Mesothelial cell of epicardium (in vitro differentiated cells): ENCODE results near the gene TLCD1. TPM values are rescaled to one million over a fixed set of nuclear protein-coding genes. Genes with fewer than 3 reads are reported as not detected.
A peak's percentile ranks its signal among the peaks of the same experiment; 100 is the strongest.

Experiments used
- DNase-seq, 2 experiments: peaks; one replicate each; pipeline ENCODE4 v3.0.0; 2021; ENCODE audit warnings: low spot score in 2 of 2; ENCODE audit not compliant: unreplicated experiment in 2 of 2
- H3K27ac Mint-ChIP-seq: 2 replicates; pipeline ENCODE4 v1.8.0; 2021; ENCODE audit warnings: mixed read lengths
- H3K27me3 Mint-ChIP-seq: 2 replicates; pipeline ENCODE4 v1.8.0; 2021; ENCODE audit warnings: low read depth, mixed read lengths
- H3K36me3 Mint-ChIP-seq: 2 replicates; pipeline ENCODE4 v1.8.0; 2021; ENCODE audit warnings: mixed read lengths
- H3K4me1 Mint-ChIP-seq: 2 replicates; pipeline ENCODE4 v1.8.0; 2021; ENCODE audit warnings: mixed read lengths
- H3K4me3 Mint-ChIP-seq: 2 replicates; pipeline ENCODE4 v1.8.0; 2021; ENCODE audit warnings: mild to moderate bottlenecking, moderate library complexity, mixed read lengths
- H3K9me3 Mint-ChIP-seq: 2 replicates; pipeline ENCODE4 v1.8.0; 2021; ENCODE audit warnings: mixed read lengths
- total RNA-seq: library from RNA; stranded (reverse); gene quantifications from 3 replicates; pipeline ENCODE4 v1.2.1, GENCODE V29; 2021
- TF ChIP-seq, protein P1 (sequence below): fragments of 200-600 bp; sonication (generic); IDR thresholded peaks from one replicate; pipeline ENCODE4 v1.5.0; 2021; ENCODE audit warnings: antibody characterized with exemption; ENCODE audit not compliant: unreplicated experiment

Gene TLCD1
- total RNA-seq, 1 donor from 2014 or later: 2.3 TPM

DNA sequence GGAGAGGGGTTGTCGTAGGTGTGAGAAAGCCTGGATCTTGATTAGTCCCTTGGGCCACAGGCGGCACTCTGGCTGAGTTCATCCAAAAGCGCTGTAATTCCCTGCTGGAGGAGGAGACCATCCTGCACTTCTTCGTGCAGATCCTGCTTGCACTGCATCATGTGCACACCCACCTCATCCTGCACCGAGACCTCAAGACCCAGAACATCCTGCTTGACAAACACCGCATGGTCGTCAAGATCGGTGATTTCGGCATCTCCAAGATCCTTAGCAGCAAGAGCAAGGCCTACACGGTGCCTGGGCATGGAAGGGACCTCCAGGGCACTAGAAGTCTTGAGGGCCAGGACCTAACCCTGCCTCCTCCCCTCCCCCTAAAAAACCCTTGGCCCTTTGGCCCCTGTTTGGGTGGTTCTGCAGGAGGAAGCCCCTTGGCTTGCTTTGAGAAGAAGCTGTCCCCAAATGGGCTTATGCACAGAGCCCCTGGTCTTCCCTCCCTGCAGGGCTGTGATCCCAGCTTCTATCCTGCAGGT is 8.7 kb upstream of the TLCD1 start:
- no peaks in the 10 kb centered on the region for H3K9me3 Mint-ChIP-seq
- no peak for DNase-seq
- H3K27me3 Mint-ChIP-seq: no peaks in the 10 kb centered on the region
- H3K4me1 Mint-ChIP-seq: peaks cover 6% of the 10 kb centered on the region
- TF ChIP-seq, protein P1, sequence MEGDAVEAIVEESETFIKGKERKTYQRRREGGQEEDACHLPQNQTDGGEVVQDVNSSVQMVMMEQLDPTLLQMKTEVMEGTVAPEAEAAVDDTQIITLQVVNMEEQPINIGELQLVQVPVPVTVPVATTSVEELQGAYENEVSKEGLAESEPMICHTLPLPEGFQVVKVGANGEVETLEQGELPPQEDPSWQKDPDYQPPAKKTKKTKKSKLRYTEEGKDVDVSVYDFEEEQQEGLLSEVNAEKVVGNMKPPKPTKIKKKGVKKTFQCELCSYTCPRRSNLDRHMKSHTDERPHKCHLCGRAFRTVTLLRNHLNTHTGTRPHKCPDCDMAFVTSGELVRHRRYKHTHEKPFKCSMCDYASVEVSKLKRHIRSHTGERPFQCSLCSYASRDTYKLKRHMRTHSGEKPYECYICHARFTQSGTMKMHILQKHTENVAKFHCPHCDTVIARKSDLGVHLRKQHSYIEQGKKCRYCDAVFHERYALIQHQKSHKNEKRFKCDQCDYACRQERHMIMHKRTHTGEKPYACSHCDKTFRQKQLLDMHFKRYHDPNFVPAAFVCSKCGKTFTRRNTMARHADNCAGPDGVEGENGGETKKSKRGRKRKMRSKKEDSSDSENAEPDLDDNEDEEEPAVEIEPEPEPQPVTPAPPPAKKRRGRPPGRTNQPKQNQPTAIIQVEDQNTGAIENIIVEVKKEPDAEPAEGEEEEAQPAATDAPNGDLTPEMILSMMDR: no peak
- no peak overlapping the region for H3K27ac Mint-ChIP-seq
- H3K36me3 Mint-ChIP-seq: no peaks in the 10 kb centered on the region
- H3K4me3 Mint-ChIP-seq: no peak overlapping the region

DNA sequence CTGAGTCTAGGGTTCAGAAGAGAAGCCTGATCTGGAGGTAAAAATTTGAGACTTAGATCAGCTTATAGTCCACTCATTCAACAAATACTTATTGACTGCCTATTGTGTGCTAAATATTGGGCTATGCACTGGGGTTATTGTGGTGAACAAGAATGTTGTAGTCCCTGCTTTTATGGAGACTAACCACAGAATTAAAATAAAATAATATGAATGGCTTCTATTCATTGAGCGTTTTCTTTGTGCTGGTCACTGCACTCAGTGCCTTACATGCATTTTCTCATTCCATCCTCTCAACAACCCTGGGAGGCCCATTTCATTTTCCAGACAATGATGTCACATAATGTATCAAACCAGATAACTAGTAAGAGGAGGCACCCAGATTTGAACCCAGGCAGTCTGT is 7.3 kb upstream of the TLCD1 start:
- Mint-ChIP-seq H3K36me3 (no peaks in the 10 kb centered on the region), H3K27me3 (no peaks in the 10 kb centered on the region), H3K9me3 (no peaks in the 10 kb centered on the region), H3K4me3 (no peak overlapping the region), H3K27ac (no peak overlapping the region), H3K4me1 (peaks cover 3% of the 10 kb centered on the region)
- TF ChIP-seq, protein P1: no peak
- DNase-seq: no peak

DNA sequence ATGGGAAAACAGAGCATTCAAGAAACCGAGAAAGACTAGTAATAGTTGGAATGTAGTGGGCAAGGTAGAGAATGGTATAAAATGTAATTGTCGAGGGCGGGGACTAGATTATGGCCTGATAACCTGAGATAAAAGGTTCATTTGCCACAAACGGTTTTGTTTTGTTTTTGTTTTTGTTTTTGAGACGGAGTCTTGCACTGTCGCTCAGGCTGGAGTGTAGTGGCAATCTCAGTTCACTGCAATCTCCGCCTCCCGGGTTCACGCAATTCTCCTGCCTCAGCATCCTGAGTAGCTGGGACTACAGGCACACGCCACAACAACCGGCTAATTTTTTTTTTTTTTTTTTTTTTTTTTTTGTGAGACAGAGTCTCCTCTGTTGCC is 3.9 kb upstream of the TLCD1 start:
- DNase-seq: no peak
- Mint-ChIP-seq H3K27me3 (no peaks in the 10 kb centered on the region), H3K9me3 (no peaks in the 10 kb centered on the region), H3K27ac (peak overlapping the region; percentile 11), H3K36me3 (no peaks in the 10 kb centered on the region), H3K4me1 (peaks cover 16% of the 10 kb centered on the region), H3K4me3 (no peak overlapping the region)
- TF ChIP-seq, protein P1: no peak

DNA sequence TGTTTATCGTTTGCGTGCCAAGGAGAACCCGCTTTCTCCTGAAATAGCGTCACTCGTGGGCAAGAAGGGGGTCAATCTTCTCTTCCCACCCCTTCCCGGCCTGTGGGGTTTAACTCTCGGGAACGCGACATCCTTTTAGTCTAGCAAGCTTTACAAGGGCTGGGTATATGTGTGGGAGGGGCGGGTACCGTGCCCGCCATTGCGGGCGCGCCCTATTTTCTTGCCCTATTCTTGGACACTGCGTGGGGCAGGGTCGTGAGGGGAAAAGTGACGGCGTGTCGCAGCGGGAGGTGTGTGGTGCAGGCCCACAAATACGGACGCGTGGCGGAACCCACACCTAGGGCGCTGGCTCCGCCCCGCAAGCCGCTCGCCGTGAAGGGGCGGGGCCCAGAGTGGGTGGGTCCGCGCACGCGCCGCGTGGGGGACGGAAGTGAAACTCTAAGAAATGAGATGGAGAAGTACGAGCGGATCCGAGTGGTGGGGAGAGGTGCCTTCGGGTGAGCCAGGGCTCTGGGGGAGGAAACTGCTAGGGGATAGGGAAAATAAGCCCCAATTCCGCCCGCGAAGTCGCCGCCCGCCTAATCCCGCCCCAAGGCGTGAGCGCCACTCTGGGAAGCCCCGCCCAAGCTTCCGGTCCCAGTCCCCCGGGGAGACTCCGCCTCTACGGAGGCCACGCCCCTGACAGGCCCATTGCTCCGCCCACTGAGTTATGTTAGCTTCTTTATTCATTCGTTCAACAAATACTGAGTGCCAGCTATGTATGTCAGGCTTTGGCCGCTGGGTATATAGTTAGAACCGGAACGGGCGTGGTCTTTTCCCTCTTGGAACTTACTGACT is 2.5 kb upstream of the TLCD1 start, which contains the start of gene NEK8:
NEK8 (plus strand) TSS at position 425 of the 837 bp plus-strand sequence; CDS start at position 451, 26 bp downstream.
- peak within 1 kb of the TSS; percentile 93 for H3K4me3 Mint-ChIP-seq
- H3K27me3 Mint-ChIP-seq: no peaks in the 10 kb centered on the region
- H3K4me1 Mint-ChIP-seq: peaks cover 24% of the 10 kb centered on the region
- TF ChIP-seq, protein P1: no peak
- H3K27ac Mint-ChIP-seq: peak within 1 kb of the TSS; percentile 99
- no peaks in the 10 kb centered on the region for H3K9me3 Mint-ChIP-seq
- peaks cover 4% of the 10 kb centered on the region for H3K36me3 Mint-ChIP-seq
- peak; percentile 92 to 98 for DNase-seq

DNA sequence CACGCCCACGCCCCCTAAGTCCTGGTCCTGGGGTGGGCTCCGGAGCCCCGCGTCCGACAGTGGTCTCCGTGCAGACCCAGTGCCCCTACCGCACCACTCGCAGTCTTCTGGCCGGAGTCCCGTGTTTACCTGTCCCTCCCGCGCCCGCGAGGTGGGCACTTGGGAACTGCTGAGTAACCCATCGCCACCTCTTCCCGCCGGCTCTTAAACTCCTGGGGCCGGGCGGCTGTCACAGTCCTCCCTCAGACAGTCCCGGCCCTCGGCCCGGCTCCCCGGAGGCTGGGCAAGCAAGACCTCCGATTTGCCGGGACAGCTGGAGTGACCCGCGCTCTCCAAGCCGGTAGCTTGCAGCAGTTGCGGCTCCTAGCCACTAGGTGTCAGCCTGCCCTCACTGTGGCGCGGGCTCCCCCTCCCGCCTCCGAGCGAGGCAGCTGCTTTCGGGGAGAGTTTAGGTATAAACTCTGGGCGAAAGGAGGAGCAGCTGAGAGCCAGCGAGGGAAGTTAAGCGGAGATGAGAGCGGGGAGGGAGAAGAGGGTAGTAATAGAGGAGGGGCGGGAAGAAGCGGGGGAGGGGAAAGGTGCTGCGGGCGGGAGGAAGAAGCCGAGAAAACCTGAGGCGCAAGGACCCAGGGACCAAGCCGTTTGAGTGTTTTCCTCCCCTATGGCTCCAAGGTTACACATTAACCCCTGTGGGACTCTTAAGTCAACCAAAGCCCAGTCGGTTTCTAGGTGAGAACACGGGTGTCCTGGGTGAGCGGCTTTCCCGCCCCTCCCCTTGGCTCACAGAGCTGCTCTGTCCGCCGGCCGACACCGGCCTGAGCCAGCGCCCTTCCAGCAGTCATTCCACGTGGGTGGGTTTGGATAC is 826 bp upstream of the TLCD1 start:
- TF ChIP-seq, protein P1: peak; percentile 95
- DNase-seq: peak; percentile 86 to 98
- Mint-ChIP-seq H3K27ac (peak overlapping the region; percentile 99), H3K4me3 (peak overlapping the region; percentile 93), H3K9me3 (no peaks in the 10 kb centered on the region), H3K36me3 (peaks cover 9% of the 10 kb centered on the region), H3K27me3 (no peaks in the 10 kb centered on the region), H3K4me1 (peaks cover 36% of the 10 kb centered on the region)
